ENCODE results near the gene RNU6-1.

The RNU6-1 gene

GRCh38 chr15:67832897-67833709, 6.7 kb downstream of the RNU6-1 start:
- DNase-seq (ENCODE audit: low read depth) = no peak

GRCh38 chr15:67832031-67832551, 7.8 kb downstream of the RNU6-1 start:
- no peak for DNase-seq (ENCODE audit: low read depth)

- DNase-seq (ENCODE audit: low read depth) = no peak
Measured at GRCh38 chr15:67831363-67831762, 8.5 kb downstream of the RNU6-1 start.

GRCh38 chr15:67829647-67830504, 10.0 kb downstream of the RNU6-1 start:
- no peak for DNase-seq (ENCODE audit: low read depth)

GRCh38 chr15:67828969-67829646, 10.7 kb downstream of the RNU6-1 start:
- no peak for DNase-seq (ENCODE audit: low read depth)

GRCh38 chr15:67828278-67828968, 11.4 kb downstream of the RNU6-1 start:
- no peak for DNase-seq (ENCODE audit: low read depth)

GRCh38 chr15:67827562-67828277, 12.1 kb downstream of the RNU6-1 start:
- DNase-seq (ENCODE audit: low read depth) = no peak

- no peak for DNase-seq (ENCODE audit: low read depth)
Measured at GRCh38 chr15:67826717-67827561, 12.9 kb downstream of the RNU6-1 start.

- no peak for DNase-seq (ENCODE audit: low read depth)
Measured at GRCh38 chr15:67825881-67826716, 13.7 kb downstream of the RNU6-1 start.

- DNase-seq (ENCODE audit: low read depth) = no peak
Measured at GRCh38 chr15:67824976-67825880, 14.6 kb downstream of the RNU6-1 start, which contains the start of gene SKOR1. Gene SKOR1, plus strand, starts transcription at chr15:67825509. Its CDS starts 94 bp downstream, at chr15:67825603.

GRCh38 chr15:67824197-67824968, 15.5 kb downstream of the RNU6-1 start:
- no peak for DNase-seq (ENCODE audit: low read depth)

GRCh38 chr15:67823314-67824196, 16.3 kb downstream of the RNU6-1 start:
- DNase-seq (ENCODE audit: low read depth) = no peak

GRCh38 chr15:67822537-67823313, 17.1 kb downstream of the RNU6-1 start:
- no peak for DNase-seq (ENCODE audit: low read depth)

- no peak for DNase-seq (ENCODE audit: low read depth)
Measured at GRCh38 chr15:67821784-67822440, 17.9 kb downstream of the RNU6-1 start.

All from GM04503 (cell line).